Smooth muscle cell (in vitro differentiated cells): ENCODE data around the gene SSRP1. TPM values are rescaled to one million over a fixed set of nuclear protein-coding genes. Genes with fewer than 3 reads are reported as not detected.
"Not testable (repeated sequence)": the region's sequence is repeated elsewhere in the genome, so short reads cannot be mapped to it uniquely, and the experiment has no call there.

Experiments used
- DNase-seq: peaks from one replicate; lab custom pipeline; 2025; ENCODE audit not compliant: unreplicated experiment; lab: John Stamatoyannopoulos, UW
- H2AFZ ChIP-seq: fragments of 200-600 bp; sonication (generic); 2 replicates; pipeline ENCODE4 v1.6.0; 2016; ENCODE audit warnings: antibody characterized with exemption, low read depth, mild to moderate bottlenecking
- H3F3A ChIP-seq: fragments of 200-600 bp; sonication (generic); 2 replicates; pipeline ENCODE4 v1.6.0; 2017; ENCODE audit warnings: antibody characterized with exemption, low read depth
- H3K27ac ChIP-seq: fragments of 200-600 bp; sonication (generic); 2 replicates; pipeline ENCODE4 v1.5.1; 2016; ENCODE audit warnings: low read depth, mild to moderate bottlenecking
- H3K27me3 ChIP-seq: fragments of 200-600 bp; sonication (generic); 2 replicates; pipeline ENCODE4 v1.6.1; 2016; ENCODE audit warnings: low read depth, mild to moderate bottlenecking
- H3K36me3 ChIP-seq: fragments of 200-600 bp; sonication (generic); 2 replicates; pipeline ENCODE4 v1.5.1; 2016; ENCODE audit warnings: low read depth
- H3K4me1 ChIP-seq: fragments of 200-600 bp; sonication (generic); 2 replicates; pipeline ENCODE4 v1.5.1; 2016; ENCODE audit warnings: low read depth
- H3K4me2 ChIP-seq: fragments of 200-600 bp; sonication (generic); 2 replicates; pipeline ENCODE4 v1.6.0; 2016; ENCODE audit warnings: mild to moderate bottlenecking
- H3K4me3 ChIP-seq: fragments of 200-600 bp; sonication (generic); 2 replicates; pipeline ENCODE4 v1.5.1; 2016; ENCODE audit warnings: mild to moderate bottlenecking
- H3K79me2 ChIP-seq: fragments of 200-600 bp; sonication (generic); 2 replicates; pipeline ENCODE4 v1.6.0; 2016; ENCODE audit warnings: low read depth, mild to moderate bottlenecking
- H3K9ac ChIP-seq: fragments of 200-600 bp; sonication (generic); 2 replicates; pipeline ENCODE4 v1.6.0; 2016; ENCODE audit warnings: low read depth
- H3K9me3 ChIP-seq: fragments of 200-600 bp; sonication (generic); replicated peaks from 2 replicates; pipeline ENCODE4 v1.5.1; 2016; ENCODE audit warnings: low read depth
- H4K20me1 ChIP-seq: fragments of 200-600 bp; sonication (generic); 2 replicates; pipeline ENCODE4 v1.6.0; 2016; ENCODE audit warnings: low read depth
- WGBS: methylation state at CpG from one replicate; pipeline ENCODE4 v1.1.7; 2016; ENCODE audit warnings: low lambda C conversion rate; 5-methylcytosine and 5-hydroxymethylcytosine counted together
- polyA plus RNA-seq: library from polyadenylated mRNA; unstranded; fragments of >200 nt; fragmentation: Nextera tagmentation; extraction: Ambion mirVana; gene quantifications from 2 replicates; pipeline ENCODE4 v1.2.1, GENCODE V29; 2016
- total RNA-seq: library from RNA; depleted of rRNA; stranded (reverse); fragments of >200 nt; gene quantifications from 2 replicates; pipeline ENCODE4 v1.2.3, GENCODE V29; 2014
- TF ChIP-seq, protein P1 (sequence below): fragments of 200-600 bp; sonication (generic); IDR thresholded peaks from 2 replicates; pipeline ENCODE4 v1.5.1; 2017; ENCODE audit warnings: borderline replicate concordance, mild to moderate bottlenecking, antibody characterized with exemption; ENCODE audit not compliant: insufficient read depth, poor library complexity, severe bottlenecking

Gene SSRP1
- total and polyA plus RNA-seq, 2 experiments from 2014 or later, result 46.0 to 57.6 TPM

DNA sequence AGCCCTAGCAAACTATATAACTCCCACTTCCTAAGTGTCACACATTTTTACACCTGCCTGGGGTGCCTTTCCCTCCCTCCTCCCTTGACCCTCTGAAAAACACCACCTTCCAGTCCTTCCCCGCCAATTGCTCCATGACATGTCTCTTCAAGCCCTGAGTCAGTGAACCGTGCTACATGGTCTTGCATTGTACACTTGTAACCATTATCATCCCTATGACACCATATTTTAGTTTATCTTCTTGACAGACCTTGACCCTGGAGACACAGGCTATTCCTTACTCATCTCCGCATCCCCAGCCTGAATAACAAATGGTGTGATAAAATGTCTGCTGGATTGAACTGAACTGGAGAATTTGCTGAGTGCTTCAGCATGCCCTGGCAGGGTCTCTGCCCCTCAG lies 47.8 kb downstream of the SSRP1 start:
- H3K4me2 ChIP-seq, result no peak overlapping the region
- no peaks in the 10 kb centered on the region for H3K36me3 ChIP-seq
- no peak overlapping the region for H3K4me3 ChIP-seq
- no peak overlapping the region for H3K27ac ChIP-seq
- H3K9ac ChIP-seq, result no peak overlapping the region
- no peak for DNase-seq
- no peaks in the 10 kb centered on the region for H3F3A ChIP-seq
- H2AFZ ChIP-seq, result no peak overlapping the region
- 88% methylated on average over 3 of the region's 3 CpGs for WGBS
- H3K9me3 ChIP-seq, result no peaks in the 10 kb centered on the region
- H3K79me2 ChIP-seq, result no peaks in the 10 kb centered on the region
- no peaks in the 10 kb centered on the region for H4K20me1 ChIP-seq
- peaks cover 25% of the 10 kb centered on the region for H3K4me1 ChIP-seq
- TF ChIP-seq, protein P1, sequence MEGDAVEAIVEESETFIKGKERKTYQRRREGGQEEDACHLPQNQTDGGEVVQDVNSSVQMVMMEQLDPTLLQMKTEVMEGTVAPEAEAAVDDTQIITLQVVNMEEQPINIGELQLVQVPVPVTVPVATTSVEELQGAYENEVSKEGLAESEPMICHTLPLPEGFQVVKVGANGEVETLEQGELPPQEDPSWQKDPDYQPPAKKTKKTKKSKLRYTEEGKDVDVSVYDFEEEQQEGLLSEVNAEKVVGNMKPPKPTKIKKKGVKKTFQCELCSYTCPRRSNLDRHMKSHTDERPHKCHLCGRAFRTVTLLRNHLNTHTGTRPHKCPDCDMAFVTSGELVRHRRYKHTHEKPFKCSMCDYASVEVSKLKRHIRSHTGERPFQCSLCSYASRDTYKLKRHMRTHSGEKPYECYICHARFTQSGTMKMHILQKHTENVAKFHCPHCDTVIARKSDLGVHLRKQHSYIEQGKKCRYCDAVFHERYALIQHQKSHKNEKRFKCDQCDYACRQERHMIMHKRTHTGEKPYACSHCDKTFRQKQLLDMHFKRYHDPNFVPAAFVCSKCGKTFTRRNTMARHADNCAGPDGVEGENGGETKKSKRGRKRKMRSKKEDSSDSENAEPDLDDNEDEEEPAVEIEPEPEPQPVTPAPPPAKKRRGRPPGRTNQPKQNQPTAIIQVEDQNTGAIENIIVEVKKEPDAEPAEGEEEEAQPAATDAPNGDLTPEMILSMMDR, result no peak
- H3K27me3 ChIP-seq, result no peaks in the 10 kb centered on the region

DNA sequence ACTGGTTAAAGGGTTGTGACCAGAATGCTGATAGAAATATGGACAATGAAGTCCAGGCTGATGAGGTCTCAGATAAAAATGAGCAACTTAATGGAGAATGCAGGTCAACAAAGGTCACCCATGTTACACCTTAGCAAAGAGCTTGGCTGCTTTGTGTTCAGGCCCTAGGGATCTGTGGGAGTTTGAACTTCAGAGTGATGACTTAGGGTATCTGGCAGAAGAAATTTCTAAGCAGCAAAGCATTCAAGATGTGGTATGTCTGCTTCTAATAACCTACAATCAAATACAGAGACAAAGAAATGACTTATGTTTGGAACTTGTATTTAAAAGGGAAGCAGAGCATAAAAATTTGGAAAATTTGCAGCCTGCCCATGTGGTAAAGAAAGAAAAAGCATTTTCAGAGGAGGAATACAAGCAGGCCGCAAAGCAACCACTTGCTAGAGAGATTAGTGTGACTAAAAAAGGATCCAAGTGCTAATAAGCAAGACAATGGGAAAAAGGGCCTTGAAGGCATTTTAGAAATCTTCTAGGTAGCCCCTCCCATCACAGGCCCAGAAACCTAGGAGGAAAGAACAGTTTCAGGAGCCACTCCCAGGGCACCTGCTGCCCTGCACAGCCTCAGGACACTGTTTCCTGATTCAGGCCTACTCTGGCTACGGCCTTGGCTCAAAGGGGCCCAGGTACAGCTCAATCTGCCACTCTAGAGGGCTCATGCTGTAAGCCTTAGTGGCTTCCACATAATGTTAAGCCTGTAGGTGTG lies 52.3 kb downstream of the SSRP1 start:
- Histone ChIP-seq H3K36me3 (no peaks in the 10 kb centered on the region), H3F3A (no peaks in the 10 kb centered on the region), H3K27me3 (no peaks in the 10 kb centered on the region), H3K9ac (no peak overlapping the region), H3K4me2 (no peak overlapping the region), H3K79me2 (no peaks in the 10 kb centered on the region), H3K27ac (no peak overlapping the region), H3K4me1 (peaks cover 13% of the 10 kb centered on the region), H4K20me1 (no peaks in the 10 kb centered on the region), H3K9me3 (no peaks in the 10 kb centered on the region), H3K4me3 (no peak overlapping the region), H2AFZ (no peak overlapping the region)
- DNase-seq, result no peak
- 75% methylated on average over 2 of the region's 2 CpGs for WGBS
- TF ChIP-seq, protein P1, result no peak

DNA sequence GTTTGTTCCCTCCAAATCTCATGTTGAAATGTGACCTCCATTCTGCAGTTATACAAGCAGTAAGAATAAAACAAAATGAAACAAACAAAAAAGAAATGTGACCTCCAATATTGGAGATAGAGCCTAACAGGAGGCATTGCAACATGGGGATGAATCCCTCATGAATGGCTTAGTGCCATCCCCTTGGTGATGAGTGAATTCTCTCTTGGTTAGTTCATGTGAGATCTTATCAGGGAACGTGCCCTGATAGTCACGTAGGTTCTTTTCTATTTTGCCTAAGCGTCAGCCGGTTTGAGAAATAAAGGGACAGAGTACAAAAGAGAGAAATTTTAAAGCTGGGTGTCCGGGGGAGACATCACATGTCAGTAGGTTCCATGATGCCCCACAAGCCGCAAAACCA lies 54.1 kb downstream of the SSRP1 start:
- 93% methylated on average over 6 of the region's 6 CpGs for WGBS
- H3F3A ChIP-seq, H3K4me2 ChIP-seq, H3K9me3 ChIP-seq, H3K36me3 ChIP-seq, H3K27me3 ChIP-seq, H3K4me3 ChIP-seq, H2AFZ ChIP-seq, H3K9ac ChIP-seq, DNase-seq, H4K20me1 ChIP-seq, H3K27ac ChIP-seq, H3K79me2 ChIP-seq: not testable (repeated sequence)
- peaks cover 24% of the 10 kb centered on the region for H3K4me1 ChIP-seq

DNA sequence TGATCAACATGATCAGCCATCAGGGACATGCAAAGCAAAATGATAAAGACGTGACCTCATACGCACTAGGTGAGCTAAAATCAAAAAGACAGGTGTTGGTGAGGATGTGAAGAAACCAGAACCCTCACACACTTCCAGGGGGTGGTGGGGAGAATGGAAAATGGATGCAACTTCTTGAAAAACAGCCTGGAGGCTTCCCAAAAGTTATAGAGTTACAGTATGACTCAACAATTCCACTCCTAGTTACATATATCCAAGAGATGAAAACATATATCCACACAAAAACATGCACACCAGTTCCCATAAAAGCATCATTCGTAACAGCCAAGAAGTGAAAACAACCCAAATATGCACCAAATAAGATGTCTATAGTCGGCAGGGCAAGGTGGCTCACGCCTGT lies 56.6 kb downstream of the SSRP1 start:
- no peak overlapping the region for H3K4me3 ChIP-seq
- DNase-seq, result no peak
- no peaks in the 10 kb centered on the region for H3K79me2 ChIP-seq
- no peaks in the 10 kb centered on the region for H3F3A ChIP-seq
- no peaks in the 10 kb centered on the region for H3K36me3 ChIP-seq
- no peak overlapping the region for H3K9ac ChIP-seq
- H3K27me3 ChIP-seq, result no peaks in the 10 kb centered on the region
- no peaks in the 10 kb centered on the region for H3K9me3 ChIP-seq
- H3K4me1 ChIP-seq, result peaks cover 24% of the 10 kb centered on the region
- peak overlapping the region; percentile 81 for H3K27ac ChIP-seq
- H3K4me2 ChIP-seq, result no peak overlapping the region
- 85% methylated on average over 5 of the region's 5 CpGs for WGBS
- TF ChIP-seq, protein P1, result no peak
- no peaks in the 10 kb centered on the region for H4K20me1 ChIP-seq
- H2AFZ ChIP-seq, result no peak overlapping the region
